Stimulated activated CD8-positive, alpha-beta memory T cell treated with anti-CD3 and anti-CD28 coated beads, Interleukin-7, amount 100 ng/mL, for 1 hour (primary cell): ENCODE data around the gene PRMT1.
"Not testable (repeated sequence)": the region's sequence is repeated elsewhere in the genome, so short reads cannot be mapped to it uniquely, and the experiment has no call there.

ENCODE experiments used
- DNase-seq, 2 donors: peaks; one replicate each; pipeline ENCODE4 v3.0.0-alpha.2; 2020; ENCODE audit warnings: low read depth in 2 of 2

The PRMT1 gene

DNA sequence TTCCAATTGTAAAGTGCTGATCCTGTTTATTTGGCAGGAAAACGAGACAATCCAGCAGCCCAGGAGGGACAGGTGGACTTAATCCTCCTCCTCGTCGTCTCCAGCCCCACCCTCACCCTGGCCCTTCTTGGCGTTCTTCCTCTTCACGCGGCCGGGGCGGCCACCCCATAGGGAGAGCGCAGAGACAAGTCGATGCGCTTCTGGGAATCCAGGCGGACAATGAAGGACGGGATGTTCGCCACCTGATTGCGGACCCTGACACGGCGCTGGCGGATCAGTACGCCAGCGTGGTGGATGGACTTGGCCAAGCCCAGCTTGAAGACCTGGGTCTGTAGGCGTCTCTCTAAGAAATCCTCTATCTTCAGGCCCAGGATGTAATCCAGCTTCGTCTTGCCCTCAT is 42.3 kb downstream of the PRMT1 start:
- DNase-seq = not testable (repeated sequence)

DNA sequence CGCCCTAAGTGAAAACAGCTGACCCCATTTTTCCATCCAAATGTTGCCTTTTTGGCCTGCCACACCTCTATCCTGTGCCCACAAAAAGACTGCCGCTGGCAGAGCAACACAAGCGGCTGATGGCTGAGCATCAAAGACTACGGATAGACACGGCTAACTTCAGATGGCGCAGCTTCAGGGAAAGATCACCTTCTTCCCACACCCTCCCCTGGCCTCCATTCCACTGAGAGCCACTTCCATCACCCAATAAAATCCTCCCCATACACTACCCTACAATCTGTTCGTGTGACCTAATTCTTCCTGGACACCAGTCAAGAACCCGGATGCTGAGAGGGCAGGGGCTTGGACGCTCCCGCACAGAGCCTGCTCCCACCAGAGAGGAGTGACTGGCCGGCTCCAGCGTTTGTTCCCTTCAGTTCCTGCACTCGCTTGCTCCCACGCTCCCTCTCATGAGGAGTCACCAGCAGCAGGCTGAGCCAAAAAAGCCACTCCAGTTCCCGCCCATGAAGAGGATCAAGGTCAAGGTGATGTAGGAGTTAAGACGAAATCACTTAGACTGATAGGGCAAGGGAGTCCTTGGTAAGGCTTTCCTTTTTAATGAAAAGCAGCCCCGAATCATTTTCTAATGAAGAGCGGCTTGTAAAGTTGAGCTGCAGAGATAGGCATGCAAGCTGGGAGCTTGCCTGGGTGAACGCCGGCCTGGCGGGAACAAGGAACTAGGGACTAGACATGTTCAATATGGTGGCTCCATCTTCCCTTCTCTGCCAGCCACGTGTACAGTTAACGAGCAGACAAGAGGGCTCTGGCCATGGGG is 50.4 kb downstream of the PRMT1 start:
- DNase-seq = no peak

- no peak for DNase-seq
Observed at GRCh38 chr19:49730166-49730565, 53.1 kb downstream of the PRMT1 start.
